ENCODE data around the gene ZNF574.
"Not testable (repeated sequence)": the region's sequence is repeated elsewhere in the genome, so short reads cannot be mapped to it uniquely, and the experiment has no call there.

The ZNF574 gene

DNA sequence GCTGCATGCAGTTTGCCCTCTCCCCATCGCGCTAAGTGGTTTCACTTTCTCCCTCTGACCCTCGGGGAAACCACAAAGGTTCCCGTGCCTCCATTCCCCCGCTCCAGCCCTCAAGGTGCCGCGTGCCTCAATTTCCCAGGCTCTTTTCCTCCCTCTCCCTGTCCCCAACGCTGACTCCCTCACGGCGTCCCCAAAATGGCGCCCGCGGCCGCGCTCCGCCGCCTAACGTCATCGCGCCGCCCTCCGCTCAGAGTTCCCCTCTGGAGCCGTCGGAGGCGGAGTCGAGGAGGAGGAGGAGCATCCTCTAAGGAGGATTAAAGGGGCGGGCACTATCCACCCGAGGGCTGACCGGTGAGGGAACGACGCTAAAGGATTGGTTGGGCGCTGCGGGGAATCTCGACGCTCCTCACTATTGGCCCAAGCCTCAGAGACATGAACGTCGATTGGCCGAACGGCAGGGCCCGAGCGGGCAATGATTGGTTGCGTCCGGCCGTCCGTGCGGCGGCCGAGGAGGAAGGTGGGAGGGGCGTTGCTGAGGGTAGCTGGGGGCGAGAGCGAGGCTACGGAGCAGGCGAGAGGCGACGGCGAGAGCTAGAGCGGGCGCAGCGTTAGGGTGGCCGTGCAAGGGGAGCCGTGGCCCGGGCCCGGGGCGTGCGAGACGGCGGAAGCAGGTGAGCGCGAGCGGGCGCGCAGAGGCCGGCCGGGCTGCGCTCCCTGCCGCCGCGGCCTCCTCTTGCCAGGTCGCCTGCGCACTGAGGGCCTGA lies at the start of gene ZNF574:
ZNF574 (plus strand) TSS at position 551 of the 764 bp plus-strand sequence. CDS start 2,441 bp downstream, outside the sequence.
- DNase-seq (ENCODE audit: low read depth, low spot score) = peak; percentile 97

GRCh38 chr19:42028304-42029216 lies 47.4 kb upstream of the ZNF574 start:
- DNase-seq (ENCODE audit: low read depth, low spot score) = no peak

- DNase-seq (ENCODE audit: low read depth, low spot score) = no peak
Measured at GRCh38 chr19:42030645-42031440, 45.1 kb upstream of the ZNF574 start.

DNA sequence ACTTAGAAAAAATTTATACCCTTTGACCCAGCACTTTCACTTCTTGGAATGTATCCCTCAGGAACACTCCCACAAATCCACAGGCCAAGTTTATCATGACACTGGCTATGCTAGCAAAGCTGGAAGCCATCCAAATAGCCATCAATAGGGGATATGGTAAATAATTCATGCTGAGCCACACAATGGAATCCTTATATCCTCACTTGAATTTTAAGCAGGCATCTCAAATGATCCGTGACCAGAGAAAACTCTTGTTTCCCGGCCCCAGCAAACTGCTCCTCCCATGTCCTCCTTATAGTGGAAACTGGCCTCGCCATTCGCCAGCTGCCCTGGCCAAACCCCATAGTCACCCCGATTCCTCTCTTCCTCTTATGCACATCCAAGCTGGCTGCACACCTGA lies 43.5 kb upstream of the ZNF574 start:
- no peak for DNase-seq (ENCODE audit: low read depth, low spot score)

GRCh38 chr19:42033413-42033812 lies 42.6 kb upstream of the ZNF574 start:
- no peak for DNase-seq (ENCODE audit: low read depth, low spot score)

DNA sequence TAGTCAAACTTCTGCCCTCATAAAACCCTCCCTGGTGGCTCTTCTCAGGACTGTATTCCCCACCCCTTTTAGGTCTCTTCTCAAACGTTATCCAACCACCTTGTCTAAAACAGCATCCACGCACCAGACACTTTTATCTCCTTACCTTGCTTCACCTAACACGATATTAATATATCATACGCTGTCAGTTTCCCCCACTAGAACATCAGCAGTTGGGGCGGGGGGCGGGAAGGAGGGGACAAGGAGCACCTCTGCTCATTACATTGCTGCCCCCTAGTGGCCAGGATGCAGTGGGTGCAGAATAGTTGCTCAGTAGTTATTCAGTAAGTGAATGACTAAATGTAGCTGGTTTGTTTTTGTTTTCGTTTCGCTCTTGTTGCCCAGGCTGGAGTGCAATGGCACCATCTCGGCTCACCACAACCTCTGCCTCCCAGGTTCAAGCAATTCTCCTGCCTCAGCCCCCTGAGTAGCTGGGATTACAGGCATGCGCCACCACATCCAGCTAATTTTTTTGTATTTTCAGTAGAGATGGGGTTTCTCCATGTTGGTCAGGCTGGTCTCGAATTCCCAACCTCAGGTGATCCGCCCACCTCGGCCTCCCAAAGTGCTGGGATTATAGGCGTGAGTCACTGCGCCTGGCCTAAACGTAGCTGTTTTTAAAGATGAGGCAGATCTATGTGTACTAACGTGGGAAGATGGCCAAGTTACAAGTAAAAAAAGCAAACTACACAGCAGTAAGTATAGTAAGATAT lies 41.1 kb upstream of the ZNF574 start:
- DNase-seq (ENCODE audit: low read depth, low spot score) = peak; percentile 42

DNA sequence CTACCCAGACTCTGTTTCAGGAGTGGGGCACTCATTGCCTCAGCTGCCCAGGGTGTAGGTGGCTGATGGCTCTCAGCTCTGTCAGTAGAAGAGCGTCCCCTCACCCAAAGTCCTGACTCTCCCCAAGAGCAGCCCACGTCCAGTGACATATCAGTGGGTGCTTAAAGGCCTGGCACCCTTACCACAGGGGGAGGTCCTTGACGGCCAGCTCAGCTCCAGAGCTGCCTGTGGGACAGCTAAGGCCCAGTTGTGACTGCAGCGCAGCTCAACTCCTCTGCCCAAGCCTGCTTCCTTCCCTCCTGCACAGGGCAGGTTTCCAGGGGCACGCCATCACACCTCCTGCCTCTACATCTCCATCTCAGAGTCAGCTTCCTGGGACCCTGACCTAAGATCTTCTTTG lies 38.3 kb upstream of the ZNF574 start:
- no peak for DNase-seq (ENCODE audit: low read depth, low spot score)

DNA sequence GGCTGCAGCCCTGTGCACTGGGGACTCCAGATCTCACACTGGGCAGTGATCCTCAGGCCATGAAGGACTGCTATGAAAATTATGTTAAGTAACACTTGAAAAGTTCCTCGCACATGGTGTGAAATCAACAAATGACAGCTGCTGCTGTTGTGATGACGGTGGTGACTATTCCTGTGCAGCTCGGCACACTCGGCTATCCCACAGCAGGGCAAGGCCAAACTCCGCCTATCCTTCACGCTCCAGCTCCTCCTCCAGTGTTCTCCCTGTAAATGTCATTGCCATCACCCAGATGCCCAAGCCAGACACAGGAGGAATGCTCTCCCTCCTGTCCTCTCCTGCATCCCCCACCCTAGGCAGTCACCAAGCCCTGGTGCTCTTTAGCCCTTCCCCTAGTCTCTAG lies 37.3 kb upstream of the ZNF574 start:
- DNase-seq (ENCODE audit: low read depth, low spot score) = no peak

DNA sequence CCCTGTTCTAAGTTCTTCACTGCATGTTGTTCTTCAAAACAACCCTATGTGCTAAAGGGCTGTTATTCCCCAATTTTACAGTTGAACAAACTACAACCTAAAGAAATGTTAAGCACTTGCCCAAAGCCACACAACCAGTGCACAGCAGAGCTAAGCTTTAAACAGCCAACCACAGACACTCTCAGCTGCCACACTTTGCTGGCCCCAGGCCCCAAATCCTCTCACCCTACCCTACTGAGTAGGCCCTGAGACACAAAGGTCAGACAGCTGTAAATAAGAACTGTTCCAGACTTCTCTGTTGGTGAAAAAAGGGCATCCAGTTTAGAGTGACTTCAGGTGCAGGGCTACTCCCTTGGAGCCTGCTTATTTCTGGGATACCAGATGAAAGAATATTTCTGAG lies 35.9 kb upstream of the ZNF574 start:
- DNase-seq (ENCODE audit: low read depth, low spot score) = no peak

DNA sequence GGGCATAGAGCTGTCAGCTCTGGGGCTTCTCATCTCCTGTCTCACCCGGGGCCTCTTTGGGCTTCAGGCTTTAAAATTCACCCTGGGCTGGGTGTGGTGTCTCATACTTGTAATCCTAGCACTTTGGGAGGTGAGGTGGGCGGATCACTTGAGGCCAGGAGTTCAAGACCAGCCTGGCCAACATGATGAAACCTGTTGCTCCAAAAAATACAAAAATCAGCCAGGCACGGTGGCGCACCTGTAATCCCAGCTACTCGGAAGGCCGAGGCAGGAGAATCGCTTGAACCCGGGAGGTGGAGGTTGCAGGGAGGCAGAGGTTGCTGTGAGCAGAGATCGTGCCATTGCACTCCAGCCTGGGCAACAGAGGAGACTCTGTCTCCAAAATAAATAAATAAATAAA lies 35.5 kb upstream of the ZNF574 start:
- not testable (repeated sequence) for DNase-seq (ENCODE audit: low read depth, low spot score)

GRCh38 chr19:42042455-42043170 lies 33.4 kb upstream of the ZNF574 start:
- DNase-seq (ENCODE audit: low read depth, low spot score) = no peak

DNA sequence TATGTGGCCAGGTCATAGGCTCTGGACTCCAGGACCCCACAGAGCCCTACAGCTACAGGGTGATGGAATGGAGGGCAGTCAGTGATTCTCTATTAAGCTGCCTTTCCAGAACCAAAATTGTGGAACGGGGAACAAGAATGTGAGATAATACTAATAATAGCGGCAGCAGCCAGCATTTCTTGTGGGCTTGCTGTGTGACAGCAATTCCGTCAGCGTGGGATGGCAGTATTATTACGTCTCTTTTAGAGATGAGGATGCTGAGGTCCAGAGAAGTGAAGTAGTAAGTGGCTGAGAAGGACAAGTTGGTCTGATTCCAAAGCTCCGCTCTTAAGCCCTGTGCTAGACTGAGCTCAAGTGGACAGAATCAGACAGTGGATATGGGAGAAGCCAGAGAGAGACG lies 30.4 kb upstream of the ZNF574 start:
- no peak for DNase-seq (ENCODE audit: low read depth, low spot score)

- no peak for DNase-seq (ENCODE audit: low read depth, low spot score)
Measured at GRCh38 chr19:42048992-42049391, 27.0 kb upstream of the ZNF574 start.

- DNase-seq (ENCODE audit: low read depth, low spot score) = no peak
Measured at GRCh38 chr19:42051166-42052115, 24.5 kb upstream of the ZNF574 start.

GRCh38 chr19:42052241-42052863 lies 23.6 kb upstream of the ZNF574 start:
- DNase-seq (ENCODE audit: low read depth, low spot score) = no peak

DNA sequence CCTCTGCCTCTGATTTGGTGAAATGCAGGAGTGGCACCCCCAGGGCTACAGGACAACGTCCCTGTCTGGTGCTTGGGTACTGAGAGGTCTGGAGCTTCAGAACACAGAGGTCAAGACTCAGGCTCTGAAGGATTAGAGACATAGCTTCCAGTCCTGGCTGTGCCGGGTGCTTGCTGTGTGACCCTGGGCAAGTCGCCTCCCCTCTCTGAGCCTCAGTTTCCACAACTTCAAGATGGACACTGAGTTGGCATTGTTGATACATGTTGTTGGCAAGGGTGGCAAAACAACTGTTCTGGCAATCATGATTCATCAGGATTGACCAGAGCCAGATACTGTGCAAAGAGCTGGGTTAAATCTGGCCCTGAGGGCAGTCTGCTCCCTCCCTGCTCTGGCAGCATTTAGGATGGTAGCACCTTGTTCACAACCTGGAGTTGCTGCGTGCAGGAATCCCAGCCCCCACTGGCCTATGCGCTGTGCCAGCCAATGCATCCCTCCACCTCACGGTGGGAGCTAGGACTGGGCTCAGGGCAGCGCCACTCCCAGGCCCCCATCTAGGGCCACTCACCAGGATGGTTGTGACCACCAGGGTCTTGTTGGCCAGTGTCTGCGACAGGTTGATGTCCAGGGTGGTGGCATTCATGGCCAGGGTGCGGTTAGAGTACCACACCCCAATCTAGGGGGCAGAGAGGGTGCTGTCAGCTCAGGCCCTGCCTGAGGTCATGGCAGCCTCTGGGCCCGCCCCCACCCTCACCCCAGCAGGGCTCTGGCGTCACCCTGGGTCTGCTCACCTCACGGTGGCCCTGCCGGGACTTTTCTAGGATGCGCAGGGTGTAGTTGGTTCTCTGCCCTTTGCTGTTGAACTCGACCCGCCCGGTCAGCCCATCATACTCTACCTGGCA lies 22.7 kb upstream of the ZNF574 start:
- no peak for DNase-seq (ENCODE audit: low read depth, low spot score)

GRCh38 chr19:42054205-42054604 lies 21.8 kb upstream of the ZNF574 start:
- no peak for DNase-seq (ENCODE audit: low read depth, low spot score)

DNA sequence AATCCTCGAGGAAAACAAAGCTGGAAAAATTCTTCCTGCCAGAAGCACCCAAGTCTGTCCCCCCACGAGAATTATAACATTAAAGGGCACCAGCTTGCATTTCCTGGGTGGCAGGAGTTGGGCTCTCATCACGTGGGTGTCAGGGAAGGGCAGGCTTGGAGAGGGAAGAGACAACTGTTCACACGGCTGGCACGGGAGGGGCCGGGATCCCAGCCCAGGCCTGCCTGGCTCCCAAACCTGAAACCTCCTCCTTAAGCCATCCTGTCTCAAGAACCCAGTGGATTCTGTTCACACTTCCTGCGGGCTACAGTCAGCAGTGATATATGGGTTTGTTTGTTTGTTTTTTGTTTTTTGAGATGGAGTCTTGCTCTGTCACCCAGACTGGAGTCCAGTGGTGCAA lies 18.1 kb upstream of the ZNF574 start:
- no peak for DNase-seq (ENCODE audit: low read depth, low spot score)

All from activated naive CD8-positive, alpha-beta T cell treated with anti-CD3 and anti-CD28 coated beads, Interleukin-2, amount 50 U/mL, for 16 hours (primary cell).